Stimulated activated CD8-positive, alpha-beta memory T cell treated with anti-CD3 and anti-CD28 coated beads, Interleukin-7, amount 100 ng/mL, for 24 hours (primary cell): Measurements from ENCODE around the gene IL17D.

Experiments
- DNase-seq: peaks from one replicate; pipeline ENCODE4 v3.0.0-alpha.2; 2020; ENCODE audit warnings: low read depth

IL17D gene

DNA sequence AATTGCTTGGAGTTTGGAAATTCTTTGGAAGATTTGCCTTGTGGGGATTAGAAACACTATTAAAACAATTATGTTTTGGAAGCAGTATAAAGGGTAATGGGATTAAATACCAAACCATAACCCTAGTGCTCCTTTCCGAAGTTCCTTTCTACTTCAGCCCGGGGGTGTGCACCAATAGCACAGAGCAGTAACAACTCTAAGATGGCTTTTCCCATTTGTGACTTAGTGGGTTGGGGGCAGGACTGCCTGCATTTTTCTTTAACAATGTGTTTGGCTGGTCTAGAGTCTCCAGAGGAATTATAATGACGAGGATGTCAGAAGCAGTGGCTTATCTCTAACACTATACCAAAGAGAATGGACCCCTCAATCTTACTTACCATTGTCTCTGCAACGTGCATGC is 11.9 kb upstream of the IL17D start:
- DNase-seq = no peak

DNA sequence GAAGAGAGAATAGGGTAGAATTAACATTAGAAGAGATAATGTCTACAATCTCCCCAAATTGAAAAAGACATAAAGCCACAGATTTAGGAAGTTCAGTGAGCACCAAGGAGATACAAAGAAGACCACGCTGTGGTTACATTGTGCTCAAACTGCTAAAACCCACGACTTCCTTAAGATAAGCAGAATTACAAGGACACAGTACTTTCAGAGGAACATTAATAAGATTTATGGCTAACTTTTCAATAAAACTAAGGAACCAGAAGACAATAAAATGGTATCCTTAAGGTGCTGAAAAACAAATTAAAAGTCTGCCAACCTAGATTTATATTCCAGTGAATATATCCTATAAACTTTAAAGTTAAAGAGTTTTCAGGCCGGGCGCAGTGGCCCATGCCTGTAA is 7.4 kb upstream of the IL17D start:
- no peak for DNase-seq

DNA sequence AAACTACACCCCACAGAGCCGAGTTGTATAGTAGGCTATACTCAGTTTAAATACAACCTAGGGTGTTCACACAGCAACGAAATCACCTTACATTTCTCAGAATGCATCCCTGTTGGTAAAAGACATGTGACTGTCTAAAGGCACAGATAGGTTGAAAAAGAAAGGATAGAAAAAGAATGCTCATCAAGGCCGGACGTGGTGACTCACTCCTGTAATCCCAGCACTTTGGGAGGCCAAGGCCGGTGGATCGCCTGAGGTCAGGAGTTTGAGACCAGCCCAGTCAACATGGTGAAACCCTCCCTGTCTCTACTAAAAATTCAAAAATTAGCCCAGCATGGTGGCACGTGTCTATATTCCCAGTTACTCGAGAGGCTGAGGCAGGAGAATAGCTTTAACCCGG is 3.8 kb upstream of the IL17D start:
- DNase-seq = no peak

DNA sequence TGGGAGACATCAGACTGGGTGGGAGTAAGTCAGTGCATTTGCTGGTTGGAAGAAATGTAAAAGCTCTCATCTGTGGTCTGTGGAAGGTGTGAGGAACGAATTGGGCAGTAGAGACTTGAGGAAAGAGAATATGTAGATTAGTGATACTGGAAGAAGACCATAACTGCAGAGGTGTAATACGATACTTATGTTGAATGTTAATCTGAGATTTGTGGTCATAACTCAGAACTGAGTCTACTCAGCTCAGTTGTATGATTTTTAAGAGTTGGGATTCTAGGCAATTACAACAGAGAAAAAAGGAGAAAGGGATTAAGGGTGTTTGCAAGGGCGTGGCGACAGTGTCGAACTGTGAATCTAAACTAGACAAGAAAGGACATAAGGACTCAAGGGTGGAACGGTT is 3.2 kb upstream of the IL17D start:
- no peak for DNase-seq

DNA sequence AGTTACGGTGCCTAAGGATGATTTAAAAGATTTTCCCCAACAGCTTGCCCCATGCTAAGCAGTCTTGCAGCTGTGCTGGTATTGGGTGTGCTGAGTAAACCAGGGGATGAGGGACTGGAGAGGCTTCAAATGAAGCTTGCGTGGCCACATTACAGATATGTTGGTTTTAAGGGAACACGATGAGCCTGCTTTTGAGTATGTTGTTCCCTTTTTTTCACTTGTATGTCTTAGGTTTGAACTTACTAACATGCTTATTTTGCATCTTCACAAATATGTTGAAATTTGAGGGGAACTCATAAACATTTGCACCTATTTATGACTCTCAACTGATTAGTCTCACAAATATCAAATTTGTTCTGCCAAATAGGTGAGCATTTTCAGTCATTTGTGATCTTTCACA is 2.0 kb upstream of the IL17D start:
- DNase-seq = no peak

DNA sequence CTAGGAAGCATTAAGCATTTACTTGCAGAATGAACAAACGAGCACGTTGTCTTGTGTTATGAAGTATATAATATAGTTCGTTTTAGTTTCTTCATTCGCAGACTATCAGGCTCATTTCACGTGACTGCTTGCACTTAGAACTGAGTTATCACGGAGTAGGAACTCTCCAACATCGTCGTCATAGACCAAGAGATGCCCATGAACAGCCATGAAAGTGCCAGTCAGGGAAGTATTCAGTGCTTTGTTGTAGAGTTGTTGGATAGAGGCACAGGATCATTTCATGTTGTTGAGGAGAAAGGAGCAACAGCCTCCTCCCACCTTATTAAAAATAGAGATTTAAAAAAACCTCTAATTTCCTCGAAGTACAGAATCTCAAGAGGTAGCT is 977 bp upstream of the IL17D start:
- DNase-seq = no peak

DNA sequence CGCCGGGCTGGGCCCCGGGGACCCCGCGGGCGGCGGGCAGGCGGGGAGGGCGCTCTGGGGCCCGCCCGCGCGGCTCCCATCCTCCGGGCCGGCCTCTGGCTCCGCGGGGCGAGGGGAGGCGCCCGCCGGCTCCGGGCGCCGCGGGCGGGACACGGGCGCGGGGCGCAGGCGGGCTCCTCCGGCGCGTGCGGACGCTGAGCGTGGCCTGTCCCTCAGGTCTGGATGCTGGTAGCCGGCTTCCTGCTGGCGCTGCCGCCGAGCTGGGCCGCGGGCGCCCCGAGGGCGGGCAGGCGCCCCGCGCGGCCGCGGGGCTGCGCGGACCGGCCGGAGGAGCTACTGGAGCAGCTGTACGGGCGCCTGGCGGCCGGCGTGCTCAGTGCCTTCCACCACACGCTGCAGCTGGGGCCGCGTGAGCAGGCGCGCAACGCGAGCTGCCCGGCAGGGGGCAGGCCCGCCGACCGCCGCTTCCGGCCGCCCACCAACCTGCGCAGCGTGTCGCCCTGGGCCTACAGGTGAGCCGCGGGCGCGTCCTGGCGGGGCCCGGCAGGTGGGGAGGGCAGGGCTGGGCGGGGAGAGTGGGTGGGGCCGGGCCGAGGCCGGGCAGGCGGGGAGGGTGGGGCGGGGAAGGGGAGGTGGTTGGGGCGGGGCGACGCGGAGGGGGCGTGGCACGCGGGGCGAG is 420 bp downstream of the IL17D start:
- DNase-seq = peak; percentile 42

DNA sequence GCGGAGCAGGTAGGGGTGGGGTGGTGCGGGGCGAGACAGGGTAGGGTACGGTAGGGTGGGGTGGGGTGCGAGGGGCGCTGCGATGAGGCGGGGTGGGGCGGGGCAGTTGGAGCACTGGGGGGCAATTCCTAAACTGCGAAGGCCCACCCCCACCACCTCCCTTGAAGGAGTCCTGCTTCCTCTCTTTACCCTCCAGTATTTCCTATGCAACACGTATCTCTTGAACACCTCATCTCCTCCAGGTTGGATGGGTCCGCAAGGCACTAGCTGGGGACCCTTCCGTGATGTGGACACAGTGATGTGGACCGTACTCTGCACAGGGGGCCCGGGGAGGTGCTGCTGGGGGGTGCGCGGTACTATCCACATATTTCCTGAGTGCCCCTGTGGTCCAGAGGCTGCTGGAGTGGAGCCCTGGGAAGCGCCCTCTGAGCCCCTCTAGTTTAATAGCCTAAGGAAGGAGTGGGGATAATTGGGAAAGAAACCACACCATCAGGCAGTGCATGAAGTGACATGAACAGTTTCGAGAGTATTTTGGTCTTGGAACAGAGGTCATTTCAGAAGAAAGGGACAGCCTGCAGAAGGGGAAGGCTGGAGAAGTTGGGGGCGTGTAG is 1.1 kb downstream of the IL17D start:
- no peak for DNase-seq

DNA sequence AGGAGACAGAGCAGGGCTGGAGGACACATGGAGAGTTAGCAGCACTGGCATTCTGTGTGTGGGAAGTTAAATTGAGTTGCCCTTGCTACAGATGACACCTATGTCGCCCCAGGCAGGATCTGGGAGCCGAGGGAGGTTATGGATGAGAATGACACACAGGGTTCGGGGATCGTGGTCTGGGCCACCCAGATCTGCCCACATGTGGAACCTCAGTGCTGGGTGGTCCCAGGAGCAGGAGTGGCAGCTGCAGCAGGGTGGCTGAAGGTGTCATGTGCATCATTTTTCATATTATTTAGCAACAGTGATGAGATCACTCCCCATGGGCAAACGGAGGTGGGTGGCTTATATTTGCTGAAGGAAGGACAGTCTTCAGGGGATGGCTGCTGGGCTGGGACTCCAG is 3.2 kb downstream of the IL17D start:
- no peak for DNase-seq

DNA sequence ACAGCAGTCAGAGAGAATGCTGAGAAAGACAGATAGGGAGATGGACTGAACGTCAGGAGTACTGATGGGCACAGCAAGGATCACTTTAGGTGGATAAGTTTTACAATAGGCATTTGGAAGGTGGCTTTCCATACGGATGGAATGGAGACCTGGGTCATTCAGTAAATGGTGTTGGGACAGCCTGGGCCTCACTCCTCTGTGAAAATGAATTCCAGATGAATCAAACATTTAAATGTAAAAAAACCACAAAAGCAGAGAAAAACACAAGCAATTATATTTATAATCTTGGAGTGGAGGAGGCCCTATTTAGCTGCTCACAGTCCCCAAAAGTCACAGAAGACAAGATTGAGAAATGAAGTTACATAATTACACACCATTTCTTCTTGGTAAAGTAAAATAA is 4.7 kb downstream of the IL17D start:
- no peak for DNase-seq

DNA sequence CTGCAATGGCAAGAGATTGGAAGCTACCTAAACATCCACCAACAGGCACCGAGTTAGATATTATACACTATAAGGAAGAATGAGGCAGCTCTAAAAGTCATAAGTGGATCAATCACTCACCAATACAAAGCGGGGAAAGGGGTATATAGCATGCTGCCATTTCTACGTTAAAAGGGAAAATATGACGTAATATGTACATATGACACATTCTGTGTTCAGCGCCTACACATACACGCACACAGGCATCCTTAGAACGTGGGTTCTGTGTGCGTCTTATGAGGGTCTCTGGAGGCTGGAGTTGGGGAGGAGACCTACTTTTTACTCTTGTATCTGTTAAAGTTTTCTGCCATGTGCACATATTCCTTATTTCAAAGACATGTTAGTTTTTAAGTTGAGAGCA is 5.9 kb downstream of the IL17D start:
- DNase-seq = no peak

DNA sequence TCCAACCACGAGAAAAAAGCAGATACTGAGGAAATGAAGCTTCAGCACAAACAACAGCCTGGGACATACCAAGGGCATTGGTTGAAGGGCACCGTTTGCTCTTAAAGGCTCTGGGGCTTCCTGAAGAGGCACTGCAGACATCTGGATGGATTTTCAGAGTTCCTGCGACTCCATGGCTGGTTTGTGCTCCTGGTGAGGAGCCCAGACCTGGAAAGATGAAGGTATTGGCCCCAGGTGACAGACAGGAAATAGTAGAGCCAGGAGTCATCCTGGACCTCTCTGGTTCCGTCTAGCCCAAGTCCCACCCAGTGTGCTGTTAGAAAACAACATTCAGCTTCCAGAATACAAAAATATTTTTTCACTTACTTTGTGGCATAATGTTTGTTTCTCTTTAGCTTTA is 6.3 kb downstream of the IL17D start:
- no peak for DNase-seq

DNA sequence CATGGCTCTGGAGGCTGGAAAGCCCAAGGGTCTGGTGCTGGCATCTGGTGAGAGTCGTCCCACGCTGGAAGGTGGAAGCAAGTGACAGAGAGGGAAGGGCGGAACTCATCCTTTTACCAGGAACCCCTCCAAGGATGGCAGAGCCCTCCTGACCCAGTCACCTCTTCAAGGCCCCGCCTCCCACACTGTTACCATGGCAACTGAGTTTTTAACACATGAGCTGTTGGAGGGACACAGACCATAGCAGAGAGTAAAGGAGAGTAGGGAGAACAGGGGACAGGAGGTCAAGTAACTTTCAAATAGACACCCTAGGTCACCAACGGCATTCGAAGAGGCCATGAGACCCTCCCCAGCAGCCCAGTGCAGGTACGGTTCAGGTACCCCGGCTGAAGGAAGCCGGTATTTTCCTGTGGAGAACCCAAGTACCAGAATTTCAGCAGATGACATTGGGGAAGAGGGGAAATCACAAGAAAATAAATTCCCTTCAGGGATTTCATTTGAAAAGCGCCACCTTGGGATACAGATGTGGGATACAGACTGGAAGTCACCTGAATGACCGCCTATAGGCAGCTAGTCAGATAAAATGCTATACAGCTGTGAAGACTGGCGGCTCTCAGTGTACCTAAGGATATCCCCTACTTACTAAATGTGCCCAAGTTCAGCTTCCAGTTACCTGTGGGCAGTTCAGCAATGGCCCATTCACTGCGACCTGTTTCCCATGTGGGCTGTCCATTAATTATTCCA is 8.0 kb downstream of the IL17D start:
- DNase-seq = no peak

DNA sequence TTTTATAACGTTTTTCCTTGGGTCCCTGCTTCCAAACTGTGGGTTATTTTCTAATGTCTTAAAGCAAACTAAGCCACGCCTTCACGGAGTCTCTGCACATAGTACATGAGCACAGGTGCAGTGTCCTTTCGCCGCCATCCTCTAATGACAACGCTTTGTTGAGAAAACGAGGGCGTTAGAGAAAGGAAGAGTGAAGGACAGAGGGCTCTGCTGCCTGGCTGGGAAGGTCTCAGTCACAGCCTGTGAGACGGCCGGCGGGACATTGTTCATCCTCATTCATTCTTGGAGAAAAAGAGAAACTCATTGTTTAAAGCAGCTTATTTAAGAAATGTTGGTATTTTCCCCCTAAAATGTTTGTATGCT is 9.5 kb downstream of the IL17D start:
- DNase-seq = no peak

DNA sequence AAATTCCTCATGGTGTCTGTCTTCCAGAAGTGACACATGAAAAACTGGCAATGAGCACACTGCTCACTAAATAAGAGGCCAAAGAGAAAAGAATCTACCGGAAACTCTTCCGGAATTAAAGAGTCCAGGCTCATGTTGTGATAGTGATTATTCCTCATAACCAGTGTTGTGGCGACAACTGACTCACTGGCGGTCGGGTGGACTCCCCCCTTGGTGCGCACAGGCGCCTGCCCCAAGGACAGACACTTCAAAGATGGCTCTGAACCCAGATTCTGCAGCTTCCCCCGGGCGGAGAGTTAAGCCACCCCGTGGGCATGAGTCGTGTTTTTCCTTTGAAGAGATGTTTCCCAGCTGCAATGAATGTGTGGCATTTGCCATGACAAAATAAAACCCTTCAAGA is 10.3 kb downstream of the IL17D start:
- no peak for DNase-seq

DNA sequence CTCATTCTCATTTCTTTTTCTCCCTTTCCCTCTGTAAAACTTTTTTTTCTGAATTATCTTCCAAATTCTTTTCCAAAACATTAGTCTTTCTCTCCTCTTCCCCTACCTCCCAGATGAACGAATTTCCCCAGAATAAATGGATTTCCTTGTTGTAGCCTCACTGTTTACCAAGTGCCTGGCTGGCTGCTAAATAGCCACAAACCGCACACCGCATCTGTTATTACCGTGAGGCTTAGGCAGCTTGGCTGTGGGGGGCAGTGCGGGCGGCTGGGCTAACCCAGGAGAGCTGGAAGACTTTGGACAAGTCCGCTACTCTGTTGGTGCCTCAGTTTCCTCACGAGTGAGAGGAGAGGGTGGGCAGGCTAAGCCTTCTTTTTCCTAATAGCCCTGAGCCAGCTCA is 10.7 kb downstream of the IL17D start:
- no peak for DNase-seq

DNA sequence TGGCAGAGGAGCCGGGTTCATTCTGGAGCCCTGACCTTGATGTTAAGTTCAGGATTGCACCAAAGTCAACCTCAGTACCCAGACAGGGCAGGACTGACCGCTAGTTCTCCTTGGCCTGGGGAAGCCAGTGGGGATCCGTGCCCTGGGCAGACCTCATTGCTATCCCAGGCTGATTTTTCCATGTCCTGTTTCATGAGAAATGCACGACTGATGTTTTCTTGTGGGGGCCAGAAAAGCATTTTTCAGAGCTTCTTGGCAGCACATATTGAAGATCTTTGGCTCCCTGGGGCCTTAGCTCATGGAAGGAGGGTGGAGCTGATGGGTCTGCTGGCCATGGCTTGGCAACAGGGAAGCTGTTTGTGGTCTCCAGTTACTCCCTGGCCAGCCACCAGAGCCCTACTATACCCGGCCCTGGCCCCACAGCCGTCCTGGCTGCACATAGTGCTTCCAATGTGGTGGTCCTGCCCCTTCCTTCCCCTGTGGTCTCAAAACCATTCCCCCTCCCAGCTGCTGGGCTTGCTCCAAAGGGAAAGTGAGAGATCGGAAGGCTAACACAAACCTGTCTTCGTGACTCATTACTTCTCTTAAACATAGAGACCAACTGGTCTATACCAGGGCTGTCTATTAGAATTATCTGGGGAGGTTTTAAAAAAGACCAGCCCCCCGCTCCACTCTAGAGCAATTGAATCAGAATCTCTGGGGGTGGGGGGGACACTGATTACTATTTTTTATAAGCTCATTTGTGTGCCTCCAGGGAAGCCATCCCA is 11.2 kb downstream of the IL17D start:
- no peak for DNase-seq

DNA sequence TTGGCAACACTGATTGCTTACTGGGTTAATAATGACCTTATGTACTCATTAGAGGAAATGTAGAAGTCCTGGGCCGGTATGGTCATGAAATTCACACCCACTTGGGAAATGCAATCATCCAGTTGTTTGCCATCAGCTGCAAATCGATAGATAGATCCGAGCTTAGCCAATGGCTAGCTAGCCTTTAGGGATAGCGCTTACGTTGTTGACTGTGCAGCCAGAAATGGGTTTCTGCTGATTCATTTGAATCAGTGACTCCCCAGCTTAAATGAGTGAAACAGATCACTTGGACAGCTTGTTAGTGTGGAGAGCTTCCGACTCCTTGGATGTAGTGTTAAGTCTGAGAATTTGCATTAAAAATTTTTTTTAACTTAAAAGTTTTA is 11.8 kb downstream of the IL17D start:
- no peak for DNase-seq

DNA sequence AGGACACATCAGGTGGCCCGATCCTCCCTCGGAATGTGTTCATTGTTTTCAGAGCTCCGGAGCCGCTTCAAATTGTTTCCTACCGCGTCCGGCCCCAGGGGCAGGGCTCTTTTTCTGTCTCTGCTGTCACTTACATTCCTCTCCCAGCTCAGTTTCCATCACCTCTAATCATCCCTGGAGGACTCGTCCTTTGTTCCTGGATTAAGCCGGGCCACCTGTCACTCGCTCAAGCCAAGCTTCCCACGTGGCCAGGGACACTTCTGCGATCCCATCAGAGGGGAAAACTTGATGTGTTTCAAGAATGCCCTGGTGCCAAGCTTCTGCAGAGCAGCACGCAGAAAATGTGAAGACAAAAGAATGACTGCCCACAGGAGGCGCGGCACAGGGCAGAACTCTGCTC is 13.5 kb downstream of the IL17D start:
- DNase-seq = no peak

DNA sequence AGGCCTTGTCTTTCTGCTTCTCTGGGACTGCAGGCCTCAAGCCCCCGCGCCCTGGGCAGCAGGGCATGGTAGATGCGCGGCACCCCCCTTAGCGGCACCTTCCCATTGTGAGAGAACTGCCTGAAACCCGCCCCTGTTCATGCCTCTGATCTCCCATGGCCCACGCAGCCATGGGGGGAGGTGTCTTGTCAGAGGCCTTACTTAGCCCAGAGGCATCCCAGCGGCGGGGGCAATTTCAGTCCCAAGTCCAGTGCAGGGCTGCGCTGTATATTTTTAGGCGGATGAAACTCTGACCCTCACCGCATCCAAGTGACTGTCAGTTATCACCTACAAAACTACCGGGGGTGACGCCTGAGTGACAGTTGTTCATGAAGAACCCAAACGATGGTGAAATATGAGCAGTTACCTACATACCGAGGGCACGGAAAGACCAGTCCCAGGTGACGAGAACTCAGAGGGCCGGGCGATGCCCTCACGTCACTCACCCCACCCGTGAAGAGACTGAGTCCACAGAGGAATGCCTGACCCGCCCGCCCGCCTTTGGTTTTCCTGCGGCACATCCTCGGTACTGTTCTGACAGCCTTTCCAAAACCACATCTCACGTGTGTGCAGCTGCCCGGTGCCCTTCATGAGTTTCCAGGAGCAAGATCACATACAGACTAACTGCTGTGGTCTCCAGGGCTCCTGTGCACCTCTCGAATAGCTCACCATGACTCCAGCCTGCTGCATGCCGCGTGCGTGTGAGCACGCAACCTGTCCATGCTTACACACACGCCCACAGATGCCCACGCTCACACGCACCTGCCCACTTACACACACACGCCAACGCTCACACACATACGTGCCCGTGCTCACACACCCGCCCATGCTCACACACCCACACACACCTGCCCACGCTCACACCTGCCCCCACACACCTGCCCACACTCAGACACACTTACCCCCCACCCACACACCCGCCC is 14.4 kb downstream of the IL17D start:
- no peak for DNase-seq

DNA sequence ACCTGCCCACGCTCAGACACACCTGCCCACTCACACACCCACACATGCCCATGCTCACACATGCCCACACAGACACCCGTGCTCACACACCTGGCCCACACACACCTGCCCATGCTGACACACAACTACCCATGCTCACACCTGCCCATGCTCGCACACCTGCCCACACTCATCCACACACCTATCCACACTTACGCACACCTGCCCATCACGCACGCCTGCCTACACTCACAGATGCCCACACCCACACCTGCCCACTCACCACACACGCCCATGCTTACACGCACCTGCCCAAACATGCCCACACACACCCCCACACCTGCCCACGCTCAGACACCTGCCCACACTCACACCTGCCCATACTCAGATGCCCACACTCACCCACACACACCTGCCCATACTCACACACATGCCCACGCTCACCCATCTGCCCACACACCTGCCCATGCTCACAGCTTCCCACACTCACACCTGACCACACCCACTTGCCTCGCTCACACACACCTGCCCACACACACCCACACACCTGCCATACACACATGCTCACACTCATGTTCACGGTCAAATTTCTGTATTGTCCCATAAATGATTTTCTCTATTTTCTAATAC is 15.6 kb downstream of the IL17D start:
- no peak for DNase-seq
